Activated CD8-positive, alpha-beta memory T cell treated with anti-CD3 and anti-CD28 coated beads for 36 hours (primary cell): ENCODE measurements around the gene SMARCD1. TPM values are rescaled to one million over a fixed set of nuclear protein-coding genes. Genes with fewer than 3 reads are reported as not detected.

ENCODE experiments used
- CTCF ChIA-PET: fragments of 350-600 bp; sonication (Branson Sonifier 250); formaldehyde crosslinking; loops from one replicate; lab custom pipeline; 2021; ENCODE audit warnings: antibody characterized with exemption; lab: Charles Lee
- POLR2A ChIA-PET: fragments of 350-600 bp; sonication (Branson Sonifier 250); formaldehyde crosslinking; loops from one replicate; lab custom pipeline; 2021; ENCODE audit warnings: antibody characterized with exemption; lab: Charles Lee
- total RNA-seq, 2 experiments: library from RNA; stranded (reverse); gene quantifications; one replicate each; pipeline ENCODE4 v1.2.3, GENCODE V29; 2021

SMARCD1 gene
- total RNA-seq, 2 experiments from 2014 or later = 75.1 to 76.6 TPM

GRCh38 chr12:50069539-50069938 is 15.6 kb upstream of the SMARCD1 start:
- CTCF ChIA-PET = interaction anchor here (0.8 to 3.3 kb wide), 7 partner anchors 10 to 103 kb away, joined by 3 to 33 read pairs (median 4); no protein-coding TSS in a partner anchor
- POLR2A ChIA-PET = no interaction called here

GRCh38 chr12:50070314-50071060 is 14.7 kb upstream of the SMARCD1 start:
- CTCF ChIA-PET = interaction anchor here (0.6 to 3.3 kb wide), 15 partner anchors 9 to 105 kb away, joined by 3 to 33 read pairs (median 4); no protein-coding TSS in a partner anchor
- POLR2A ChIA-PET = interaction anchor here (0.5 to 0.6 kb wide), 3 partner anchors 14 to 140 kb away, joined by 3 to 5 read pairs (median 4); partner anchors contain the start of gene SMARCD1

- POLR2A ChIA-PET = no interaction called here
- CTCF ChIA-PET = interaction anchor here (0.9 to 3.3 kb wide), 4 partner anchors 10 to 106 kb away, joined by 3 to 33 read pairs (median 6); no protein-coding TSS in a partner anchor
Measured at GRCh38 chr12:50072198-50072907, 12.8 kb upstream of the SMARCD1 start.

- CTCF ChIA-PET = interaction anchor here (1.0 to 1.8 kb wide), 2 partner anchors 35 to 106 kb away, joined by 3 to 6 read pairs; no protein-coding TSS in a partner anchor
- POLR2A ChIA-PET = no interaction called here
Measured at GRCh38 chr12:50073206-50073605, 11.9 kb upstream of the SMARCD1 start.

GRCh38 chr12:50073712-50074111 is 11.4 kb upstream of the SMARCD1 start:
- ChIA-PET POLR2A (no interaction called here), CTCF (interaction anchor here (0.5 to 1.9 kb wide), 8 partner anchors 9 to 242 kb away, joined by 3 to 6 read pairs (median 4); partner anchors contain the start of genes COX14 and GPD1)

- ChIA-PET CTCF (interaction anchor here (0.5 to 1.9 kb wide), 14 partner anchors 8 to 177 kb away, joined by 3 to 9 read pairs (median 4); partner anchors contain the start of genes COX14, GPD1 and SMARCD1), POLR2A (no interaction called here)
Measured at GRCh38 chr12:50074936-50075807, 10.0 kb upstream of the SMARCD1 start.

- CTCF ChIA-PET = interaction anchor here (0.5 to 1.9 kb wide), 3 partner anchors 11 to 100 kb away, joined by 3 to 5 read pairs (median 4); no protein-coding TSS in a partner anchor
- POLR2A ChIA-PET = no interaction called here
Measured at GRCh38 chr12:50075808-50076170, 9.4 kb upstream of the SMARCD1 start.

GRCh38 chr12:50077099-50077498 is 8.0 kb upstream of the SMARCD1 start:
- POLR2A ChIA-PET = no interaction called here
- CTCF ChIA-PET = interaction anchor here (0.8 to 1.2 kb wide), 5 partner anchors 8 to 350 kb away, joined by 3 to 4 read pairs (median 3); partner anchors contain the start of genes CERS5 and SMARCD1

GRCh38 chr12:50078281-50078680 is 6.9 kb upstream of the SMARCD1 start:
- CTCF ChIA-PET = interaction anchor here (0.7 to 1.2 kb wide), 2 partner anchors 10 to 12 kb away, joined by 3 read pairs; no protein-coding TSS in a partner anchor

GRCh38 chr12:50079771-50080170 is 5.4 kb upstream of the SMARCD1 start:
- CTCF ChIA-PET = interaction anchor here (0.9 to 1.1 kb wide), 2 partner anchors 9 to 10 kb away, joined by 3 read pairs; no protein-coding TSS in a partner anchor
- POLR2A ChIA-PET = no interaction called here

More at GRCh38 chr12:50078281-50078680, 6.9 kb upstream of the SMARCD1 start:
- POLR2A ChIA-PET = no interaction called here

GRCh38 chr12:50081096-50081808 is 3.9 kb upstream of the SMARCD1 start:
- ChIA-PET POLR2A (no interaction called here), CTCF (interaction anchor here (1.1 to 1.5 kb wide), 2 partner anchors 9 to 11 kb away, joined by 3 to 4 read pairs; no protein-coding TSS in a partner anchor)

- CTCF ChIA-PET = interaction anchor here (0.8 to 3.0 kb wide), 4 partner anchors 8 to 115 kb away, joined by 3 to 11 read pairs (median 4); no protein-coding TSS in a partner anchor
Measured at GRCh38 chr12:50082644-50083043, 2.5 kb upstream of the SMARCD1 start.

GRCh38 chr12:50083301-50083700 is 1.8 kb upstream of the SMARCD1 start:
- ChIA-PET CTCF (interaction anchor here (0.8 to 3.0 kb wide), 5 partner anchors 9 to 116 kb away, joined by 3 to 11 read pairs (median 3); no protein-coding TSS in a partner anchor), POLR2A (no interaction called here)

More at GRCh38 chr12:50082644-50083043, 2.5 kb upstream of the SMARCD1 start:
- POLR2A ChIA-PET = no interaction called here

GRCh38 chr12:50084409-50084774 is 750 bp upstream of the SMARCD1 start:
- POLR2A ChIA-PET = interaction anchor here (0.5 to 1.7 kb wide), 11 partner anchors 14 to 766 kb away, joined by 3 to 8 read pairs (median 3); partner anchors contain the start of genes BCDIN3D, CERS5, COX14 and PRPF40B
- CTCF ChIA-PET = interaction anchor here (0.9 to 3.0 kb wide), 9 partner anchors 8 to 199 kb away, joined by 3 to 12 read pairs (median 3); partner anchors contain the start of genes CERS5, COX14, LIMA1 and RACGAP1

GRCh38 chr12:50085615-50086072 is 502 bp downstream of the SMARCD1 start:
- POLR2A ChIA-PET = interaction anchor here (0.8 to 1.7 kb wide), 4 partner anchors 15 to 136 kb away, joined by 3 to 8 read pairs (median 4); partner anchors contain the start of gene CERS5
- CTCF ChIA-PET = interaction anchor here (0.6 to 1.7 kb wide), 10 partner anchors 10 to 198 kb away, joined by 3 to 12 read pairs (median 4); partner anchors contain the start of genes CERS5, COX14, LIMA1 and RACGAP1

- CTCF ChIA-PET = interaction anchor here (0.7 to 3.8 kb wide), 3 partner anchors 10 to 119 kb away, joined by 3 to 9 read pairs (median 4); no protein-coding TSS in a partner anchor
- POLR2A ChIA-PET = no interaction called here
Measured at GRCh38 chr12:50086148-50086547, 1.0 kb downstream of the SMARCD1 start.

GRCh38 chr12:50087151-50087550 is 2.0 kb downstream of the SMARCD1 start:
- ChIA-PET CTCF (interaction anchor here (0.6 to 5.8 kb wide), 6 partner anchors 24 to 165 kb away, joined by 3 to 38 read pairs (median 4); partner anchors contain the start of genes CERS5 and COX14), POLR2A (no interaction called here)
